ENCODE results near the gene PSAP.
"Not testable (repeated sequence)": the region's sequence is repeated elsewhere in the genome, so short reads cannot be mapped to it uniquely, and the experiment has no call there.

The PSAP gene

GRCh38 chr10:71887743-71888142 lies 36.7 kb upstream of the PSAP start:
- no peaks in the 10 kb centered on the region for H3K36me3 ChIP-seq (ENCODE audit: control insufficient read depth, insufficient read depth, low read length)
- H3K4me1 ChIP-seq (ENCODE audit: control insufficient read depth, insufficient read depth, low read length, poor library complexity, severe bottlenecking) = no peaks in the 10 kb centered on the region
- H3K4me3 ChIP-seq (ENCODE audit: extremely low read depth, insufficient read depth, low read length, poor library complexity, severe bottlenecking) = no peak overlapping the region
- WGBS, 2 experiments (ENCODE audit: insufficient coverage in 2 of 2) = 78 to 82% methylated on average over 2 to 4 of the region's 4 CpGs
- no peak overlapping the region for H3K27ac ChIP-seq (ENCODE audit: low read depth, low read length, severe bottlenecking)
- no peaks in the 10 kb centered on the region for H3K9me3 ChIP-seq (ENCODE audit: control insufficient read depth, low read length)

- 88 to 96% methylated on average over 7 to 8 of the region's 10 CpGs for WGBS, 2 experiments (ENCODE audit: insufficient coverage in 2 of 2)
- H3K4me1 ChIP-seq (ENCODE audit: control insufficient read depth, insufficient read depth, low read length, poor library complexity, severe bottlenecking) = no peaks in the 10 kb centered on the region
- H3K4me3 ChIP-seq (ENCODE audit: extremely low read depth, insufficient read depth, low read length, poor library complexity, severe bottlenecking) = no peak overlapping the region
- H3K27ac ChIP-seq (ENCODE audit: low read depth, low read length, severe bottlenecking) = no peak overlapping the region
- H3K9me3 ChIP-seq (ENCODE audit: control insufficient read depth, low read length) = no peaks in the 10 kb centered on the region
- H3K36me3 ChIP-seq (ENCODE audit: control insufficient read depth, insufficient read depth, low read length) = no peaks in the 10 kb centered on the region
Measured at GRCh38 chr10:71882813-71883659, 32.0 kb upstream of the PSAP start.

GRCh38 chr10:71881647-71882355 lies 30.8 kb upstream of the PSAP start:
- WGBS, 2 experiments (ENCODE audit: insufficient coverage in 2 of 2) = 90 to 91% methylated on average over 7 of the region's 9 CpGs
- Histone ChIP-seq H3K4me3 (ENCODE audit: extremely low read depth, insufficient read depth, low read length, poor library complexity, severe bottlenecking) (no peak overlapping the region), H3K4me1 (ENCODE audit: control insufficient read depth, insufficient read depth, low read length, poor library complexity, severe bottlenecking) (no peaks in the 10 kb centered on the region), H3K27ac (ENCODE audit: low read depth, low read length, severe bottlenecking) (no peak overlapping the region), H3K9me3 (ENCODE audit: control insufficient read depth, low read length) (peaks cover 6% of the 10 kb centered on the region), H3K36me3 (ENCODE audit: control insufficient read depth, insufficient read depth, low read length) (no peaks in the 10 kb centered on the region)

GRCh38 chr10:71881307-71881624 lies 30.2 kb upstream of the PSAP start:
- not testable (repeated sequence) for H3K4me1 ChIP-seq (ENCODE audit: control insufficient read depth, insufficient read depth, low read length, poor library complexity, severe bottlenecking); H3K36me3 ChIP-seq (ENCODE audit: control insufficient read depth, insufficient read depth, low read length); H3K27ac ChIP-seq (ENCODE audit: low read depth, low read length, severe bottlenecking); H3K9me3 ChIP-seq (ENCODE audit: control insufficient read depth, low read length); H3K4me3 ChIP-seq (ENCODE audit: extremely low read depth, insufficient read depth, low read length, poor library complexity, severe bottlenecking)
- WGBS, 2 experiments (ENCODE audit: insufficient coverage in 2 of 2) = 100% methylated on average over 1 of the region's 2 CpGs; no CpG with 5 or more reads in 1 of the 2 experiments

GRCh38 chr10:71880425-71881306 lies 29.6 kb upstream of the PSAP start:
- H3K27ac ChIP-seq (ENCODE audit: low read depth, low read length, severe bottlenecking) = no peak overlapping the region
- H3K4me3 ChIP-seq (ENCODE audit: extremely low read depth, insufficient read depth, low read length, poor library complexity, severe bottlenecking) = no peak overlapping the region
- no peaks in the 10 kb centered on the region for H3K4me1 ChIP-seq (ENCODE audit: control insufficient read depth, insufficient read depth, low read length, poor library complexity, severe bottlenecking)
- peaks cover 7% of the 10 kb centered on the region for H3K9me3 ChIP-seq (ENCODE audit: control insufficient read depth, low read length)
- WGBS, 2 experiments (ENCODE audit: insufficient coverage in 2 of 2) = 88 to 92% methylated on average over 8 to 13 of the region's 13 CpGs
- H3K36me3 ChIP-seq (ENCODE audit: control insufficient read depth, insufficient read depth, low read length) = no peaks in the 10 kb centered on the region

- no peak overlapping the region for H3K27ac ChIP-seq (ENCODE audit: low read depth, low read length, severe bottlenecking)
- H3K4me3 ChIP-seq (ENCODE audit: extremely low read depth, insufficient read depth, low read length, poor library complexity, severe bottlenecking) = no peak overlapping the region
- WGBS, 2 experiments (ENCODE audit: insufficient coverage in 2 of 2) = 30 to 50% methylated on average over 4 to 7 of the region's 18 CpGs
- H3K36me3 ChIP-seq (ENCODE audit: control insufficient read depth, insufficient read depth, low read length) = no peaks in the 10 kb centered on the region
- no peaks in the 10 kb centered on the region for H3K4me1 ChIP-seq (ENCODE audit: control insufficient read depth, insufficient read depth, low read length, poor library complexity, severe bottlenecking)
- peaks cover 7% of the 10 kb centered on the region for H3K9me3 ChIP-seq (ENCODE audit: control insufficient read depth, low read length)
Measured at GRCh38 chr10:71878327-71879034, 27.4 kb upstream of the PSAP start.

- H3K4me3 ChIP-seq (ENCODE audit: extremely low read depth, insufficient read depth, low read length, poor library complexity, severe bottlenecking) = no peak overlapping the region
- peaks cover 7% of the 10 kb centered on the region for H3K9me3 ChIP-seq (ENCODE audit: control insufficient read depth, low read length)
- H3K27ac ChIP-seq (ENCODE audit: low read depth, low read length, severe bottlenecking) = no peak overlapping the region
- no peaks in the 10 kb centered on the region for H3K36me3 ChIP-seq (ENCODE audit: control insufficient read depth, insufficient read depth, low read length)
- WGBS, 2 experiments (ENCODE audit: insufficient coverage in 2 of 2) = 100% methylated on average over 1 of the region's 4 CpGs; no CpG with 5 or more reads in 1 of the 2 experiments
- no peaks in the 10 kb centered on the region for H3K4me1 ChIP-seq (ENCODE audit: control insufficient read depth, insufficient read depth, low read length, poor library complexity, severe bottlenecking)
Measured at GRCh38 chr10:71877821-71878220, 26.8 kb upstream of the PSAP start.

- H3K9me3 ChIP-seq (ENCODE audit: control insufficient read depth, low read length); H3K27ac ChIP-seq (ENCODE audit: low read depth, low read length, severe bottlenecking); H3K4me1 ChIP-seq (ENCODE audit: control insufficient read depth, insufficient read depth, low read length, poor library complexity, severe bottlenecking); H3K36me3 ChIP-seq (ENCODE audit: control insufficient read depth, insufficient read depth, low read length); H3K4me3 ChIP-seq (ENCODE audit: extremely low read depth, insufficient read depth, low read length, poor library complexity, severe bottlenecking): not testable (repeated sequence)
- 89 to 100% methylated on average over 4 to 5 of the region's 13 CpGs for WGBS, 2 experiments (ENCODE audit: insufficient coverage in 2 of 2)
Measured at GRCh38 chr10:71874680-71875354, 23.8 kb upstream of the PSAP start.

- Histone ChIP-seq H3K4me1 (ENCODE audit: control insufficient read depth, insufficient read depth, low read length, poor library complexity, severe bottlenecking) (peaks cover 3% of the 10 kb centered on the region), H3K36me3 (ENCODE audit: control insufficient read depth, insufficient read depth, low read length) (no peaks in the 10 kb centered on the region), H3K9me3 (ENCODE audit: control insufficient read depth, low read length) (peaks cover 7% of the 10 kb centered on the region), H3K27ac (ENCODE audit: low read depth, low read length, severe bottlenecking) (no peak overlapping the region), H3K4me3 (ENCODE audit: extremely low read depth, insufficient read depth, low read length, poor library complexity, severe bottlenecking) (no peak overlapping the region)
- 87 to 92% methylated on average over 6 of the region's 7 CpGs for WGBS, 2 experiments (ENCODE audit: insufficient coverage in 2 of 2)
Measured at GRCh38 chr10:71873582-71874211, 22.6 kb upstream of the PSAP start.
